NOMO-1 treated with DMSO at 0.1 percent for 48 hours (cell line): Measurements from ENCODE around the gene ITGA2.
A peak's percentile ranks its signal among the peaks of the same experiment; 100 is the strongest.

ENCODE experiments used
- DNase-seq: peaks from one replicate; lab custom pipeline; 2025; ENCODE audit not compliant: unreplicated experiment; lab: John Stamatoyannopoulos, UW

The ITGA2 gene

DNA sequence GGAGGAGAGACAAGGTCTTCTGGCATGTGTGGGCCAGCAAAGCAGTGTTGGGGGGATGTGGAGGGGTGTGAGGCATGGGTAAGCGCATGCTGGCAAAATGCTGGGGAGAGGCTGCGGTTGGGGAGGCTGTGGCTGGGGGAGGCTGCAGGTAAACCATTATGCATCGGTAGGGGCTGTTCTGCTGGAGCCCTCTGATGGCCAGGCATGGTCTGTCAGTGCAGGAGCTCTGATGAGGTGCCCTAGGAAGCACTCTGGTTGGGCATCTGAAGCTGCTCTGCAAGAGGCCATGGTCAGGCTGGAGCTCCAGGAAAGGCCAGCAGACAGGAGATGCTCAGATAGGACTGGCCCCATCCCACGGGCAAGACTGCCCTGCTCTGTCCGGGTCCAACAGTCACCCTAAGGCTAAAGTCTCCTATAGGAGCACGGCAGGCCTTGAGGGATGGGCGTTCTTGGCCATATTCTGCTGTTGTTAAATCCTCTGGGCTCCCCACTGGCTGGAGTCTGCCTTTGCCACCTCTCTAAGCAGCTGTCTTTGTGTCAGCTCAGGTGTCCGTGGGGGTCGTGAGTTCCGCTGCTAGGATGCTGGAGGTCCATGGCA is 28.7 kb downstream of the ITGA2 start:
- DNase-seq, result no peak

DNA sequence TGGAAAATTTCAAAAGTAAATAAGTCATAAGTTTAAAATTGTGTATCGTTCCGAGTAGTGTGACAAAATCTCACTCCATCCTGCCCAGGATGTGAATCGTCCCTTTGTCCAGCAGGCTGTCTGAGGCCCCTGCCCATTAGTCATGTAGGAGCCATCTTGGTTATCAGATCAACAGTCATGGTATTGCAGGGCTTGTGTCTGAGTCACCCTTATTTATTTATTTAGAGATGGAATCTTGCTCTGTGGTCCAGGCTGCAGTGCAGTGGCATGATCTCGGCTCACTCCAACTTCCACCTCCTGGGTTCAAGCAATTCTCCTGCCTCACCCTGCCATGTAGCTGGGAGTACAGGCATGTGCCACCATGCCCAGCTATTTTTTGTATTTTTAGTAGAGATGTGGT is 30.2 kb downstream of the ITGA2 start:
- DNase-seq, result no peak

DNA sequence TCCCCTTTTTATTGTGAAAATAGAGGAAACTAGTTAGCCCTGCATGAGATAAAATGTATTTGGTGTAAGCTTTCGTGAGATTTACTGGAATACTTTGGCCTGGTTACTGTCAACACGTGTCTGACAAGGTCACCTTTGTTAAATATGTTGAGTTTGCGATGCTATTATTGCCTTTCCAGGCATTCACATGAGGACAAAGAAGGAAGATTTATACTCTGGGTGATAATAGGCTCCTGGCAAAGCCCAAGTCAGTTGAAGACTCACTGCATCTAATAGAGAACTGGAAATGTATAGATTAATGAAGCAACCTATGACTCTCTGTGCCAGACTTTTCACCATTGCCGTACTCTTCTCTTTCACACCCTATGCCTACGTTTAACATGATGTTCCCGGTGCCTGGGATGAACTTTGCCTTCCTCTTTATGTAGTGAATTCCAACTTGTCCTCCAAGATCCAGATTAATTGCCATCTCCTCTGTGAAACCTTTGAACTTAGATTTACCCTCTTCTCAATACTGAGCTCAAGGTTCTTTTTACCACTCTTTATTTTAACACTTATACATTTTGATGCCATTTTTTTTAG is 33.9 kb downstream of the ITGA2 start:
- no peak for DNase-seq

DNA sequence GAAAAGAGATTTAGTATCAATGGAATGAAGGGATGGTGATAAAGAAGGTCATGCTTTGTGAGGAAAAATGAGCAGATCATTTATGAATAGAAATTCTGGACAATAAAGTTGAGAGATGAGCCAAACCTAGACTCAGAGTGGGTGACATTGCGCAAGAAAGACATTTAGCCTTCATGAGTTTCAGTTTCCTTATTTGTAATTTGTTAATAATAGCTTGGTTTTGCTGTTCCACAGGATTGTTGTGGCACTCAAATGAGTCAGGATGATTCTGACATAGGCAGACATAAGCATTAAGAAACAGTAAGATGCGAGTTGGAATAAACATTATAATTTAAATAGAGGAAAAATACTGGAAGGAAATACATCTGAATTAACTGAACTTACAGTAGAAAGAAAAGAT is 34.8 kb downstream of the ITGA2 start:
- peak; percentile 66 for DNase-seq

DNA sequence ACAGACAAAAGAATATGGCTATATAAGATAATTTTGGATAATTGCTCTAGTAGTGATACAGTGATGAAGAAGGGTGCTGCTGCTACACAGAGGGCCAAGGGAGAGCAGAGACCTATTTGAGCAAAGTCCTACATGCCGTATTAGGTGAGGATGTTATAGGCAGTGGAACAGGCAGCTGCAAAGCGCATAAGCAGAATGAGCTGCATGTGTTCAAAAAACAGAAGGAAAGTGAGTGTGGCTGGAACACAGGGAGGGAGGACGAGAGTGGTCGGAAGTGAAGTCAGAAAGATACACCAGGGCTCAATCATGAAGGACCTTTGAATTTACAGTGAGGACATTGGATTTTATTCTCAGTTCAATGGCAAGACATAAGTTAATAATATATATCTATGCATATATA is 35.4 kb downstream of the ITGA2 start:
- DNase-seq, result no peak

DNA sequence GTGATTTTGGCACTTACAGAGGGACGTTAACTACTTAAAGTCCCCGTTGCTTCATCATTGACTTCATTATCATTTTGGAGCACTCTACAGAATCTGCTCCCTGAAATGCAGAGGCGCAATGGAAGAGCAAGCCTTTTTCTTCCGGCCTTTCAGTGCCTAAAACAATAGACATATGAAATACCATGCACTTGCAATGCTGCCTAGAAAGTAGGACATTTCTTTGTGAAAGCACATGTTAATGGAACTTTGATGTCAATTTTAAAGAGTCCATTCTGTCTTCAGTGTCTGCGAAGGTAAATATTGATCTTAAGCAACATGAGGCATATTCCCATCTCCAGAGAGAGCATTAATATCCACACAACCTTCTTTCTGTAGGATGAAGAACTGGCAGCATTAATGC is 36.3 kb downstream of the ITGA2 start:
- DNase-seq, result no peak

DNA sequence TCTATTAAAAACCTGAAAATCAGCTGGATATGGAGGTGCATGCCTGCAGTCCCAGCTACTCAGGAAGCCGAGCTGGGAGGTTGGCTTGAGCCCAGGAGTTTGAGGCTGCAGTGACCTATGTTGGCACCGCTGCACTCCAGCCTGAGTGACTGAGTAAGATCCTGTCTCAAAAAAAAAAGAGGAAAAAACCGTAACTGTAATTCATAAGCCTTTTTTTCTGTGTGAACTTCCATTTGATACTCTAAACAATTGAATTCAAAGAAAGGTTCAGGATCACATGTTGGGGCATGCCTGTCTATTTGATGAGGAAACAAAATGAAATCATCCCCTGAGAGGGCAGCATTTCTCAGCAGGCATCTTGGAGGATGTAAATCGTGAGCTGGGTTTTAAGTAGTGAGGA is 38.8 kb downstream of the ITGA2 start:
- DNase-seq, result no peak

DNA sequence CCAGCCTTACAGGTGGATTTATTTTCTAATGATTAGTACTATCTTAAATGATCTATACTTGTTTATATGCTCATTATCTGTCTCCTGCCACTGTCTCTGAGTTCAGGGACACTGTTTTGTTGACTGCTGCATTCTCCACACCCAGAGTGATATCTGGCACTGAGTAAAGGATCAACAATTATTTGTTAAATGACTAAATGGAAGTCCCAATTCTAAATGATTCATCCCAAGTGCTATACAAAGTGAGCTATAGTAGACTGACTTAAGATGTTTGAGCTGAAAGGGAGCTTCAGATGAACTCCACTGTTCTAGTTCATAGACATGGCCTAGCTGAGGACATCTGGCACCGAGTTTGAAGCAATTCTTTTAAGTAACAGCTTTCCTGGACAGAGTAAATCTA is 40.5 kb downstream of the ITGA2 start:
- DNase-seq, result no peak

DNA sequence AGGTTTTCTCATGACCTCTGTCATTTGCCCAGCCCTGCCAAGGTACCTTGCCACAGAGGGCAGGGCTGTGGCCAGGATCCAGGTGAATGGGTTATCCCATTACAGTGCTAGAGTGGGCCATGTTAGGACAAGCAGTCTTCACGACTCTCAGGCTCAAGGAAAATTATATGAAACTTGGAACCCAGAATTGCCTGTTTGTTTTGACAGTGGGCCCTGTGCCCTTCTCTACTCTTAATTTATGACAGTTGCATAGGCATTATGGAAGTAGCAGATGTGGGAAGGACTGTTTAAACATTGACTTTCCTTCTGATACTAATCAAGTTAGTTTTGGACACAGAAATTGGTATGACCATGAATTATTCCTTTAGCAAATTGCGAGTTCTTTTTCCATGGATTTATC is 41.7 kb downstream of the ITGA2 start:
- no peak for DNase-seq

DNA sequence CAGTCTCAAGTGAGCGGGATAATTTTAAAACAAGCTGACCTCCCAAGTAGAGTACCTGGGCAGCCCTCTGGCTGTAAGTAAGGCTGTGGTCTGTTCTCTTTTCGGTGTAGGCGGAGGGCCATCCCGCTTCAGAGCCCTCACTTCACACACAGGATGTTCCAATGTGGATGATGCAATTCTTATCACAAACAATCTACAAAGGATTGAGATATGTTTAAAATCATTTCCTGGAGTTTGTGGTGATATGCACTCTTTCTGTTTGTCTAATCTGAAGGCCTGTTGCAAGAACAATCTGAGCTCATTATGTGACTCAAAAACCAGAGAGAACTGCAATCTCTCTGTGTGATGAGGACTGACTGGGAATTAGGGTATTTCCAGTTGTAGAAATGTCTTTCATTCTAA is 42.5 kb downstream of the ITGA2 start:
- DNase-seq, result no peak

DNA sequence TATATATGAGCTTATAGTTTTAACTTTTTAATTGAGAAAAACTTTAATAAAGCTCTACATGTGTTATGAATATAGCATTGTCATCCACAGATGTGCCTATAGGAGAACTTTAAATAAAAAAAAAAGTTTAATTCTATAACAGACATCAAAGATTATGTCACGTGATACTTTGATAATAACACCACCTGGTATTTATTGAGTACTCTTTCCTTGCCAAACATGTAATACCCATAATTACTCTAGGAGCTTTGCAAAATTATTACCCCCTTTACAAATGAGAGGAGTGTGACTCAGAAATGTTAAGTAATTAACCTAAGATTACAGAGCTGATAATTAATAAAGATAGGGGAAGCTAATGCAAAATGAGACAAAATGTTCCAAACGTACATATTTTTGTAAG is 43.0 kb downstream of the ITGA2 start:
- no peak for DNase-seq

DNA sequence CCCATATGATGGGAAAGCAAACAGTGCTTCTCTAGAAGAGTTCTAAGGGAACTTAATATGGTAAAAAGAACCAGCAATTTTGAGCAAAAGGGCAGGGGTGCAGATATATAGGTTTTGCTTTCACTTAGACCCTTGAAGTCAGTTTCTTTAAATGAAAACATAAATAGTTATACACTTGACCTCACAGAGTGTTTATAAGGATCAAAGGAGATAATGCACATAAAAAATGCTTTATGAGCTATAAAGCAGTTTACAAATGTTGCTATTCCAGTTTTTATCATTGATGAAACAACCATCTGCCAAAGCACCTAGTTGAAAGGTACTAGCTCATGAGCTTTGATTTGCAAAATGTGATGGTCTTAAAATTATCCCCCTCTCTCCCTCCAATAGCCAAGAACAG is 45.7 kb downstream of the ITGA2 start:
- DNase-seq, result no peak

DNA sequence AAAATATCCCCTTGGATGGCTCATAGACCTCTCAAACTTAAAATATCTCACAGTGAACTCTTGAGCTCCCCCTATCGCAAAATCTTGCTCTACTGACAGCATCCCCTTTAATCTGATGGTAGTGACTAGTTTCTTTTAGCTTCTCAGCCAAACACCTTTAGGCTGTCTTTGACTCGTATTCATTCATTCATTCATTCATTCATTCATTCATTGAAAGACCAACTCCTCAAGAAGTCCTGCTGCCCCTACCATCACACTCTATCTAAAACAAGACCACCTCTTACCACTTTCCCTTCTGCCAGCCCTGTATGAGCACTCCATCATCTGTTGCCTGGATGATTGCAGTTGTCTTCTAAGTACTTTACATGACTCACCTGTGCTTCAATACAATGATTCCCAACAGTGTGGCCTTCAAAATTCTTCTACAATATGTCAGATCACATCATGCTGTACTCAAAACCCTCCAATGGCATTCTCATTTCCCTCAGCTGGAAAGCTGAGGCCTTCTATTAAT is 46.8 kb downstream of the ITGA2 start:
- DNase-seq, result no peak

DNA sequence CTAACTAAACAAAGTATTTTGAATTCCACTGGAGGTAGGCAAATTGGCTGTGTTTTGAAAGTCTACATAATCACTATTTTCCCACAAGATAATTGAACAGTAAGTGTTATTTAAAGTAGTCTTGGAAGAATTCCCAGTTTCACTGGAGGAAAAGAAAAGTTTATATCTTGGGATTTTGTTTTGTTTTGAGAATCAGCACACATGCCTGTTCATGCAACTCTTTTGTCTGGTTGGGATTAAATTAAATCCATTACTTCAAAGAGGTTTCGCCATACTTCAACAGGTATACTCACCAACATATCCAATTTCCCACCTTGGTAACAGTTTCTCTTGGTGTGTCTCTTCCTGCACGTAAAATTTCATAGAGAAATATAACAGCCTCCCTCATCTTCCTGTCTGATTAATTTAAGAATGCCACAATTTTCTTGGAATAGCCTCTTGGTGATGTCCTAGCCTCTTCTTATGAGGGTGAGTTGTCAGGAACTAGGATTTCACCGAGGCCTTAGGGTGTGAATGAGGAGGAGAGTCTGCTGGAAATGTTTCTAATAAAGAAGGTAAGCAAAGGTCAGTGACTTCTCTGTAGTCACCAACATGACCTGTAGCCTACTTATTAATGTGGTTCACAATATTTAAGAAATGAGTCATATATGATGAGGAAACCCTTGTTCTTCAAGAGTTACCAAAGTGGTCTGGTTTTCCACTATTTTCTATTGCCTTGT is 48.1 kb downstream of the ITGA2 start:
- DNase-seq, result no peak

DNA sequence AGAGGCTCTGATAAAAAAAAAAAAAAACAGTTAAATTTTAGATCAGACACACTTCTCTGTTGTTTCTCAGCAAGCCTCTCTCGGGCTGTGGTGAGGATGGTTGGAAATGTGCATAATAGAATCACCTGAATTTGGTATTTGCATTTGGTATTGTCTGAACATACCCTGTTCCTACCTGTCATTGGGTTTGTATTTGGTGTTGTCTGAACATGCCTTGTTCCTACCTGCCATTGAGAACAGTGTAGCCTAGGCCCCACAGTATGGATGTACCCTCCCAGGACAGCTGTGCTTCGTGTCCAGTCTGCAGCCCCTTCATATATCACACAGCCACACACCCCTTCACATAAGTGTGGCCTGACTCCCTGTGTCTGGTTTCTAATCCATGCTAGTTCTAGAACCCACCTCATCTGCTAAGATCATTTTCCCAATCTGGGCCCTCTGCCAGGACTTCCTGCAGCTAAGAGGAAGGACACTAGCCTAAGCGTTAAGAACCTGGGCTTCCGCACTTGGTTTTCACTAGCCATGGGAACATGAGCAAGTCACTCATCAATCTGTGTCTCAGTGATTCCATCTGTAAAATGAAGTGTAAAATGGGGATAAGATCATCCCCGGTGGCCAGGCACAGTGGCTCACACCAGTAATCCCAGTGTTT is 49.2 kb downstream of the ITGA2 start:
- no peak for DNase-seq

DNA sequence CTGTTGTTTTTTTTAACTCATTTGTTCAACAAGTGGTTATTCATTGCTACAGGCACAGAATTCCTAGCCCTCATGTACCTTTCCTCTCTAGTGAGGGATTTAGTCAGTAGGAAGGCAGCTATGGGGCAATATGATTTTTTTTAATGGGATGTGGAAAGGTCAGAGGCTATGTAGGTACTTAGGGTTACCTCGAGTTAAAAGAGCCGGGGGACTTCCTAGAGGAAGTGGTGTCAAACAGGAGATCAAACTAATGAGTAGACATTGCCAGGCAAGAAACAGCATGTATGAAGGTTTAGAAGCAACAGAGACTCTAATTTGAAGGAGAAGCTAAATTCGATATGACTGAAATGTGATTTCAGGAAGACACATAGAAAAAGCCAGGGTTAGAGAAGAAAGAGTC is 50.7 kb downstream of the ITGA2 start:
- DNase-seq, result no peak

DNA sequence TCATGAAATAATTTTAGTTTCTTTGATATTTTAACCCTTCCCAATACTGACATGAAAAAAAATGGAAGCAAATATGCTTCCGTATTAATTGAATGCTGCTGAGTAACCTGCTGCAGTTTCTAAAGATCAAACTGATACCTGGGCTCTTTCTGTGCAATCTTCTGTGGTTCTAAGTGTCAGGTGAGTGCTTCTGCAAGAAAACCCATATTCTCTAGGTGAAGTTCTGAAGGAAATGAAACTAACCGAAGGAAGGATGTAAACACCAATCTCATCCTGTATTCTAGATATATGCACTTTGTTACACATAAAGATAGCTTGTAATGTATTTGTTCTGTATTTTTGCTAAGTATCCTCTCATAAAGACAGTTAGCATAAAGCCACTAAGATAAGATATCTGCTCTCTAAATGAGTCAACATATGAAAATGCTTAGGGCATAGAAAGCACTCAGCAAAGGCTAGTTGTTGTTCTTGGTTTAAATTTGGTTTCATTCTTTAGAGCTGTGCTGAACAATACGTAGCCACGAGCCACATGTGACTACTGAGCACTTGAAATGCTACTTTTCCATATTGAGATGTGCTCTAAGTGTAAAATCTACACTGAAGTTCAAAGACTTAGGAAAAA is 52.0 kb downstream of the ITGA2 start:
- DNase-seq, result no peak

DNA sequence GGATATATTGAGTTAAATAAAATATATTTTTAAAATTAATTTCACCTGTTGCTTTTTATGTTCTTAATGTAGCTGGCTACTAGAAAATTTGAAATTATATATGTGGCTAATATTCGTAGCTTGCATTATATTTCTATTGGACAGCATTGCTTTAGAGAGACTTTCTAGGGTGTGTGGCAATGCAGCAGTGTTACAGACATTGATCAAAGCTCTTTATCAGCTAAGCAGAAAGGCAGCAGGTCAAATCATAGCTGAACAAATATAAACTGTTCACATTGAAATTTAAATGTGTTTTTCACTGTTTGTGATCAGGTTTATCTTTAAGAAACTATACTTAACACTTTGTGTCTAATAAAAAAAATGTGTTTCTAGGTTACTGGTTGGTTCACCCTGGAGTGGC is 52.6 kb downstream of the ITGA2 start:
- DNase-seq, result no peak

DNA sequence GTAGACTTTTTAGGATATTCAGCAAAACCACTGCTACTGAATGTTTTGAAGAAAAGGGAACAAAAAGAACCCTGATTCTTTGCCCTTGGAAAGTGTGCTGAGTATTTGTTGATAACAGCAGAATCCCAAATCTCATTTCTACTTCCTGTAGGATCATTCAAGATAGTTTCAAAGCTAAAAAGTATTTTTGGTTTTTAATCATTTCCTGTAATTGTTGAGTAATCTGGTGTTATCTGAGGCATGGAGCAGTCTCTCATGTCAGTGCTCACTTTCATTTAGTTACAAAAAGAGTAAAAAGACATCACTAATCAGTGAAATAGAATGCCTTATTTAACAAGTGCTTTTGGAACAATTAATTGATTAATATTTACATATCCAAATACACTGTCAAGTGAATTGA is 56.1 kb downstream of the ITGA2 start:
- DNase-seq, result no peak

DNA sequence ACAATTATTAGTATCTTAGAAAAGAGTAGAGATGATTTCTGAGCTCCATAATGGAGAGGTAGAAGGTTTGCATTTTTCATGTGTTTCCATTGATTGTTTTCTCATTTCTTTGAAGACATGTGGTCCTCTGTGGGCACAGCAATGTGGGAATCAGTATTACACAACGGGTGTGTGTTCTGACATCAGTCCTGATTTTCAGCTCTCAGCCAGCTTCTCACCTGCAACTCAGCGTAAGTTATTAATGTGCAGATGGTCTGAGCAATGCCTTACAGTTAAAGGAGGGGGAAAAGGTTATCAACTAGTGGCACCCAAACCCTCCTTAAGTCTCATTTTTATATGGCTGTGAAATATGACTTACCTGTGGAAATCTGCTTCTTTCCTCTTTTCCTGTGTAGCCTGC is 59.1 kb downstream of the ITGA2 start:
- no peak for DNase-seq

DNA sequence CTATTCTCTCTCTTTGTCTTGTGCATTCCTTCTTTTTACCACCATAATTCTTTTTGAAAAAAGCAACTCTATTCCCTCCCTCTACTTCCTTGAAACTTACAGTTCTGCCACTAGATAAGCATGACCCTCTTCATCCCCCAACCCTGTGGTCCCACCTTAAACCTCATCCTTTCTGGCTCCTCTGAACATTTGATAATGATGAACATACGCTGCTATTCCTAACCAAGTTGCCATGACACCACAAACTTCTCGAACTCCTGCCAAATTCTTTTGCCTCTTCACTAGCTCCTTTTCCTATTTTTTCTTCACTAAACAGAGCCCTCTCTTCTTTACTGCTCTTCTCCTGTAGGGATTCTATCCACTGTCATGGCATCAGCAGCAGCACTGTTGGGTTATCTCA is 63.3 kb downstream of the ITGA2 start:
- no peak for DNase-seq

DNA sequence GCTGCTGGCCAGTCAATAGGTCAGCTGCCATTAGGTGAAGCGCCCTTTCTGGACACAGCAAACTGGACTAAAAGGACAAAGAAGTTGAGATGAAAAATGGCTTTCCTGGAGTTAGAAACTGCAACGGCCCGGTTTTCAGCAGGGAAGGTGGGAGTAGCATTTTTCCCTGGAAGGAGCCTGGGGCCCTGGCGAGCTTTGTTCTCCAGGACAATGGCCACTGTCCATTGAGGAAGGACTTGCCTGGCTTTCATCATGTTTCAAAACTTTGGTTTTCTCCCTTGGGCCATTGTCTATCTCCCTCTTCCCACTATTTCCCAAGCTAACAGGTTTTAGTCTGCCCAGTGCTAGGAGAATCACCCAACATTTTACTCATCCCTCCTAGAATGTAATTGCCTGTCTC is 64.2 kb downstream of the ITGA2 start:
- DNase-seq, result no peak
